Right lobe of liver (tissue), 4 donors: ENCODE measurements around the gene TNFRSF19.

ENCODE experiments used
- POLR2A ChIP-seq: fragments of 450-650 bp; IDR thresholded peaks from one replicate; pipeline ENCODE4 v1.6.1; 2017; ENCODE audit warnings: antibody characterized with exemption, mild to moderate bottlenecking
- TF ChIP-seq, protein P1 (sequence below), 4 donors: fragments of 200-600 bp in 3 of 4; fragments of 450-650 bp in 1 of 4; IDR thresholded peaks; one replicate each; pipeline versions ENCODE4 v1.5.1 to v1.8.0; 2016 to 2022; ENCODE audit warnings: antibody characterized with exemption in 4 of 4, mild to moderate bottlenecking in 2 of 4
- donor health status: DM: no; HTN: no; CAD: no.
- donor health status: DM: no; HTN: no; CAD: no.
- donor health status: DM: no; HTN: yes; CAD: no.

GRCh38 chr13:23686948-23687347 lies 116.7 kb downstream of the TNFRSF19 start:
- TF ChIP-seq, protein P1, sequence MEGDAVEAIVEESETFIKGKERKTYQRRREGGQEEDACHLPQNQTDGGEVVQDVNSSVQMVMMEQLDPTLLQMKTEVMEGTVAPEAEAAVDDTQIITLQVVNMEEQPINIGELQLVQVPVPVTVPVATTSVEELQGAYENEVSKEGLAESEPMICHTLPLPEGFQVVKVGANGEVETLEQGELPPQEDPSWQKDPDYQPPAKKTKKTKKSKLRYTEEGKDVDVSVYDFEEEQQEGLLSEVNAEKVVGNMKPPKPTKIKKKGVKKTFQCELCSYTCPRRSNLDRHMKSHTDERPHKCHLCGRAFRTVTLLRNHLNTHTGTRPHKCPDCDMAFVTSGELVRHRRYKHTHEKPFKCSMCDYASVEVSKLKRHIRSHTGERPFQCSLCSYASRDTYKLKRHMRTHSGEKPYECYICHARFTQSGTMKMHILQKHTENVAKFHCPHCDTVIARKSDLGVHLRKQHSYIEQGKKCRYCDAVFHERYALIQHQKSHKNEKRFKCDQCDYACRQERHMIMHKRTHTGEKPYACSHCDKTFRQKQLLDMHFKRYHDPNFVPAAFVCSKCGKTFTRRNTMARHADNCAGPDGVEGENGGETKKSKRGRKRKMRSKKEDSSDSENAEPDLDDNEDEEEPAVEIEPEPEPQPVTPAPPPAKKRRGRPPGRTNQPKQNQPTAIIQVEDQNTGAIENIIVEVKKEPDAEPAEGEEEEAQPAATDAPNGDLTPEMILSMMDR (IDR thresholded peaks at IDR 0.05) = no peak
- no peak for TF ChIP-seq POLR2A
